ENCODE results near the gene KRTAP5-1.
A peak's percentile ranks its signal among the peaks of the same experiment; 100 is the strongest.

KRTAP5-1 gene

DNA sequence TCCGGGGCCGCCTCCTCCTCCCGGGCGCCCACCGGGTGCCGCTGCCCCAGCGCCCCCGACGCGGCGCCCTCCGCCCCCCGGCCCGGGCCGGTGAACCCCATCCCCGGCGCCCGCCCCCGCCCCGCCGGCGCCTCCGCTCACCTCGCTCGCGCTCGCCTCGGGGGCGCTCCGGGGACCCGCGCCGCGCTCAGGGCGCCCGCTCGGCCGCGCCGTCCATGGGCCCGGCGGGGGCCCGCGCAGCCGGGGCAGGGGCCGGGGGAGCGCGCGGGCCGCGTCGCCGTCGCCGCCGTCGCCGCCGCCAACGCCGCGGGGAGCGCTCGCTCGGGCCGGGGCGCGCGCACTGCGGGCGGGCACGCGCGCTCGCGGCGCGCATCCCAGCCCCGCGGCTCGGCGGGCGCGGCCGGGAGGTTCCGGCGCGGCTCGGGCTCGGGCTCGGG lies 13.3 kb downstream of the KRTAP5-1 start:
- no peak for DNase-seq (ENCODE audit: low read depth)

DNA sequence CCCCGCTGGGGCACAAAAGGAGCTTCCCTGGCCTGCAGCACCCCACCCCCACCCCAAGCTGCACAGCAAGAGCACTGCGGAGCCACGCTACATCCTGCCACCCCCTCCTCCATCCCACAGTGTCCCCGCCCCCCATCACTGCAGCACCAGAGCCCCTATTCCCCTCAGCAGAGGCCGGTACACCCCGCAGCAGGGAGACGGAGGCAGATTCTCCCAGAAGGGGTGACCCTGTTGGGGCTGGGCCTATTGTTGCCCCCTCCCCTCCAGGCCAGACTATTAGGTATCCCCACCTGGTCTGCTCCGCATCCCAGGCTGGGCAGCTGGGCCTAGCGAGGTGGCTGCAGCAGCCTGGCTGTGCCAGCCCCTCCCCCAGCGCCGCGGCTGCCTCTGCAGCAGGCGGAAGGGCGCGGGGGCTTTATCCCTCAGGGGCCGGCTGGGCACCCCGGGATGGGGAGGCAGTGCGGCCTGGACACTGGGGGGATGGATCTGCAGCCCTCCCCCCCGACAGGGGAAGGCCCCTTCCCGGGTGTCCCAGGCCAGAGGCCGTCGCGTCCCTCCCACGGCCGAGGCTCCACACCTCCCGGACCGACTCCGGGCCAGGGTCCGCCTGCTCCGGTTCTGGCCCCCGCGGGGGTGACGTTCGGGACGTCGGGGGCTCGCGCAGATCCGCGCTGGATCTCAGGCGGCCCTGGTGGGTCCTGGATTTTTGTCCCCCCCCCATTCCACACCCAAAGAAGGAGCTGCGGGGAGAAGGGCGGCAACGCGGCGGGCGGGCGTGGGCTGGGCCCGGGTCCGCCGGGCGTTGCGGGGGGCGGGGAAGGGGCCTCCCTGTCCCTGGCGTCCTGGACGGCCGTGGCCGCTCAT lies 14.0 kb downstream of the KRTAP5-1 start:
- peak; percentile 51 for DNase-seq (ENCODE audit: low read depth)

DNA sequence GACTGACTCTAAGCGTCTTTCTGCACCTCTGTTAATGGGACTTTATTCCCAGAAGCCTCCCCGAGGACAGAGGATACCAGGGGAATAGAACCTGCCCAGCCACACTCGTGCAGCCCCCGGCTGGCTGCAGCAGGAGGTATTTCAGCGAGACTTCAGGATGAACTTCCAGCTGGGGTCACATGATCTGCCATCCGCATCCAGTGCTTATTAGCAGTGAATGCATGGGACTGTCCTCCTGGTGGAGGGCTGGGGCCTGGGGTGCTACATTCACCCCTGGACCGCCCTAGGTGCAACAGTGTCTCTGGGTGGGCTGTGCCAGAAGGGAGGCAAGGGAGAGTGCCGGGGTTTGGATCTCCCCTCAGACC lies 14.6 kb downstream of the KRTAP5-1 start:
- DNase-seq (ENCODE audit: low read depth): no peak

DNA sequence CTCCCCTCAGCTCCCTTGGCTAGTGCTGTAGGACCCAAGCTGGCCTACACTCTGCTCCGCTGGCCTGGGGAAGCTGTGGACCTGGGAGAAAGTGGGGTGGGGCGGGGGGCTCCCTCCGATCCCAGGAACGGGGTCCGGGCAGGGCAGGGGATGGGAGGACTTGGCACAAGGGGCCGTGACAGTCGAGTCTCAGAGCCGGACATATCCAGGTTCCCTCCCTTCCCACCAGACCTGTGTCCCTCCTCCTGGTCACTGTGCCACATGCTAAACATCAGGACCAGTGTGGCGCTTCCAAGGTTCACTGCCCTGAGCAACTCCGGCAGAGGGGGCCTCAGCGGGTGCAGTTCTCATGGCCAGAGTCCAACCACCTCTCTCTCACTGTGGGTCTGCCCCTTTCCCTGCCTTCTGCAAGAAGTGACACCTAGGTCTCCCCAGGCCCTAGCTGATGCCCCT lies 15.1 kb downstream of the KRTAP5-1 start:
- DNase-seq (ENCODE audit: low read depth): no peak

DNA sequence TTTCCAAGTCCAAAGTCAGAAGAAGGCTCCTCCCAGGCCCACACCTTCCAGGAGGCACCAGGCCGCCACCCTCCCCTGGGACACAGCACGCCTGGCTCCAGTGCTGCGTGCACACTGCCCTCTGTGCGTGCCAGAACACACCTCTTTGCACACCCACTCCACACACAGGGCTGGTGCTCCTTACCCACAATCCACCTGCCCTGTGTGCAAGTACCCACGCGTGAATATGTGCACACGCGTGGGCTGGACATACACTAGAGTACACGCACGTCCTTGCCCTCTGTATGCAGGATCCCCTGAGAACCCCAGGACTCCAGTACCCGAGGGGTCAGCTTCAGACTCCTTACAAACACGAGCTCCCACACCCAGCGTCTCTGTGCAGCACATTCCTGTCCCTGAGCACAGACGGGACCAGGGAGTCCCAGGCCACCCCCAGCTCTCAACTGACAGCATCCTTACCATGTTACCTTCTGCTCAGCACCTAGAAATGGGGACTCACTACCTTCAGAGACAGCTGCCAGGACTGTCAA lies 15.8 kb downstream of the KRTAP5-1 start:
- no peak for DNase-seq (ENCODE audit: low read depth)

DNA sequence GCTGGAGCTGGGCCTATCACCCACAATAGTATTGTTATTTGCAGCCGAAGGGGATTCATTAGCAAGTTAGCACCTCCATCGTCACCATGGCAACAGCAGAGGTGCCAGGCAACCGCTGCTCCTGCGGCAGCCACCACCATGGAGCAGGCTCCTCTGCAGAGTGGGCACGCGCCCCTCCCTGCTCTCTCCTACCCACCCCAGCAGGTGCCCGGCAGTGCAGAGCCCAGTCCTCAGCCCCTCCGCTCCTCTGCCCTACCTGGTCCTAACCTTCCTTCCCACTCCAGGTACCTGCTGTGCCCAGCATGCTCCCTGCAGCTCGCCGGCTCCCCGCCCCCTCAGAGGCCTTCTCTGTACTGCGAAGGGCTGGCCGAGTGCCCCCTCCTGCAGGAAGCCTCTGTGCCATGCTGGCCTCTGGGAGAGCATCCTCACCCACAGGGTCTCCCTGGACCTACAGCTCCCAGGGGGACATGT lies 16.6 kb downstream of the KRTAP5-1 start:
- DNase-seq (ENCODE audit: low read depth): no peak

DNA sequence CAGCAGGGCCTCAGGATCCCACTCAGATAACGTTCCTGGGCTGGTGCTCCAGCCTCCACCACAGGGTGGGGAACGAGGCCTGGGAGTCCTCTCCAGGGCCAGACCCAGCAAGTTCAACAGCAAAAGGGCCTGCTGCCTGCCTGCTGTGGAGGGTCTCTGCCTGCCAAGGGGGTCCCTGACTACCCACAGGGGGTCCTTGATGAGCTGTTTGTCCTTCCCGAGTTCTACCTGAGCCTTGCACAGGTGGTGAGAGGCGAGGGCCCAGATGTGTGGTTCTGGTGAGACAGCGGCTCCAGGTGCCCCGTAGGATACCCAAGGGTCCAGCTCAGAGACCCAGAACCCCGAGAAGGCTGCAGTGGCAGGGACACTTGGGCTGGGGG lies 17.4 kb downstream of the KRTAP5-1 start:
- DNase-seq (ENCODE audit: low read depth): no peak

DNA sequence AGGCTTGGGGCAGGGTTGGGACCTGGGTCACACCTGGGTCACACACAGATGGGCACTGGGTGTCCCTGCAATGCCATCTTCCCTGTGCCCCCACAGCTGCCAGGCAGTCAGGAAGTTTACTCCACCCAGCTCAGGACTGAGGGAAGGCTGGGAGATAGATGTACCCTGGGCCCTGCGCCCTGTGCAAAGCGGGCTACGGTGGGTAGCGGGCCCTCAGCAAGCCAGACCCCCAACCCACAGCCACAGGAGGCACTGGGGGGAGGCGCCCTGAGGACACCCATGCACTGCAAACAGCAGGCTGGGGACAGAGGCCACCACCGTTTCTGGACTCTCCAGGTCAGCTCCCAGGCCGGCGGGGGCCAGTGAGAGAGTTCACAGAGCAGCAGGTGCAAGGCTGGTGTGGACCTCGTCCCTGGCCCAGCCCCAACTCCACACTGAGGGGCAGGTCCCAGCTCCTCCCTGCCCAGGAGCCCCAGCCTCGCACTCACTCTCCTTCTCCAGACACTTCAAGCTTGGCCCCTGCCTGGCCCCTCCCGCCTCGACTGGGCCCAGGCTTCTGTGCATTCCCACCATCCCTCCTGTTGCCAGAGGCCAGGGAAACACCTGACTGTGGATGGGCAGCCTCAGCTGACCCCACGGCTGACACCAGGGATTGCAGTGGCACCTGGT lies 17.9 kb downstream of the KRTAP5-1 start:
- no peak for DNase-seq (ENCODE audit: low read depth)

DNA sequence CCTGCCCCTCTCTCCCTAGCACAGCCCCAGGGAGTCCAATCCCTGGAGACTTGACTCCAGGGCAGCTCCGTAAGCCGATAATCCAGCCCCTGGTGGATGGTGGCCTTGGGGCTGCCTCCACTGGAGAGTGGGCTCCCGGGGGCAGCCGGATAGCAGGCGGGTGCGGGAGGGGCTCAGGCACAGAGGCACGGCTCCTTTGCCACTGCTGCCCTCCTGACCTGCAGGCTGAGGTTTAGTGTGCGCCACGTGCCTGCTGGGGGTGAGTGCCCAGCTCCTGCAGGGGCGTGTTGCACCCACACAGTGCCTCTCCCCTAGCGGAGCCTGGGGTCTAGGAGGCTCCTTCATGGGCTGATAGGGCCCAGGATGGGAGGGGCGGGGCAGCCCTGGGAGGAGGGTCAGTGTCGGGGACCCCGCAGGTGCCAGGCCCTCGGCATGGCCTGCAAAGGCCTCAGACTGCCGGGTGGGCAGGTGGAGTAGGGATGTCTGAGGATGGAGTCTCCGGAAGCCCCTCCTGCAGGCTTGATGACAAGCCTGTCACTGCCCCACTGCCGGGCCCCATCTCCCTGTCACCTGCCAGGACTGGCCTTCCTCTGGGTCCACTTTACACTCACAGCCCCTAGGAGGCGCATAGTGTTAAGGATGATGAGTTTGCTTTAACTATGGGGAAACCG lies 18.6 kb downstream of the KRTAP5-1 start:
- DNase-seq (ENCODE audit: low read depth): no peak

DNA sequence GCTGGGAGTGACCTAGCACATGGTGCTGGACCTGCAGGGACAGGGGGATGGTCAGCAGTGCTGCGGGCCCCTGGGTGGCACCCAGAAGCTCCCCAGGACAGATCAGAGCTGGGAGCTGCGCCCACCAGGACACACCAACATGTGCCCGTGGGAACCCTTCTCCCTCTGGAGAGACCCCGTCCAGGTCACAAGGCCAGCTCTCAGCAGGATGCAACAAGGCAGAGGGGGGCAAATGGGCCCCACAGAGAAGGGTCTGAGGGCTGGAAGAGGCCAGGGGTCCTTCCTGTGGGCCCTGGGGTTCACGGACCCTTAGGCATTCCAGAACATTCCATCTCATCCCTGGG lies 19.2 kb downstream of the KRTAP5-1 start:
- no peak for DNase-seq (ENCODE audit: low read depth)

DNA sequence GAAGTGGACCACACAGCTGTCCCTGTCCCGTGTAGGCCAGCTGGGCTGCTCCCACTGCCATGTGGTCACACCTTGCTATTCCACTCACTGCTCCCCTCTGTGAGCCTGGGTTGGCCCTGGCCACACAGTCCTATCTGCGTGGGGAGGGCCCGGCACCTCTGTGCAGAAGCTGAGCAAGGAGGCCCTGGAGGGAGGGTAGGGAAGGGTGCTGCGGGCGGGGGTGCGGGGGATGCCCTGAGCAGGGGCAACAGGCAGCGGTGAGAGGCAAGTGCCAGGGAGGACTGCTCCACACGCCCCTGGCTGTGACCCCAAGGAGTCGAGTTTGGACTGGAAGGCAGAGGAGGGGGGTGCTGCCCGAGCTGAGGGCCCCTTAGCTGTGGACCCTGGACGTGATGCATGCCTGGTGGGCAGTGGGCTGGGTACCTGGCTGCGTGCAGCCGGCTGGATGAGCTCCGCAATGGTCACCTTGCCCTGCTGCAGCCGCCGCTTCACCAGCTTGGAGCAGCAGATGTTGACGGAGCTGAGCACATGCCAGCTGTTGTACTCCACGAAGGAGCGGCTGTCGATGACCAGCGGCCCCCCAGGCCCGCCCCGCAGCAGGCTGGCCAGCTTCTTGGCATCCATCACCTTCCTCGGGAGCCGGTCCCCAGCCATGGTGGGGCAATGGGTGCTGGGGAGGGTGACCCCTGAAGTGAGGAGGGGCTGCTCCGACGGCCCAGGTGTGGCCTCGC lies 19.7 kb downstream of the KRTAP5-1 start:
- DNase-seq (ENCODE audit: low read depth): no peak

DNA sequence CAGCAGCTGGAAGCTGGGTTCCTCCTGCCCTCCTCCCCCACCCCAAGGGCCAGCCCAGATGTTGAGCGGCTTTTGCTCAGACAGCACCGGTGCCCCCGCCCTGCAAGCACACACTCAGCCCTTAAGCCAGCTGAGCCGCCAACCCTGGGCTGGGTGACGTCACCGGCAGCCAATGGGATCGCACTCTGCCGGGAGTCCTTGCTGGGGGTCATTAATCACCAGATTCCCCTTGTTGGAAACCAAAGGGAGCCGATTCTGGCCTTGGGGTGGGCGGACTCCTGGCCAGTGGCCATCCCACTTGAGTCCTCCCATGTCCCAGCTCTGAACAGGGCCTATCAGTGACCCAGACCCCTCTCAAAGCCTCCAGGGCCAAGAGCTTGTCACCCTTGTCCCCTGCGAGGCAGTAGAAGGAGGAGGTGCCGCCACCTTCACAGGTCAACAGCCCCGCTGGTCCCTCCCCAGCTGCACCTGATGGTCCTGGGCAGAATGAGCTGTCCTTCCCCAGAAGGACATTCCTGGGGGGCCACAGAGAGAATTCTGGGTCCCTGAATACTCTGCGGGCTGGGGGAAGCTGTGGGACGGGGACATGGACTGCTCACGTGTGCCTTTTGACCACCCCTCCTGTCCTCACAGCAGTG lies 20.4 kb downstream of the KRTAP5-1 start:
- peak; percentile 95 for DNase-seq (ENCODE audit: low read depth)

DNA sequence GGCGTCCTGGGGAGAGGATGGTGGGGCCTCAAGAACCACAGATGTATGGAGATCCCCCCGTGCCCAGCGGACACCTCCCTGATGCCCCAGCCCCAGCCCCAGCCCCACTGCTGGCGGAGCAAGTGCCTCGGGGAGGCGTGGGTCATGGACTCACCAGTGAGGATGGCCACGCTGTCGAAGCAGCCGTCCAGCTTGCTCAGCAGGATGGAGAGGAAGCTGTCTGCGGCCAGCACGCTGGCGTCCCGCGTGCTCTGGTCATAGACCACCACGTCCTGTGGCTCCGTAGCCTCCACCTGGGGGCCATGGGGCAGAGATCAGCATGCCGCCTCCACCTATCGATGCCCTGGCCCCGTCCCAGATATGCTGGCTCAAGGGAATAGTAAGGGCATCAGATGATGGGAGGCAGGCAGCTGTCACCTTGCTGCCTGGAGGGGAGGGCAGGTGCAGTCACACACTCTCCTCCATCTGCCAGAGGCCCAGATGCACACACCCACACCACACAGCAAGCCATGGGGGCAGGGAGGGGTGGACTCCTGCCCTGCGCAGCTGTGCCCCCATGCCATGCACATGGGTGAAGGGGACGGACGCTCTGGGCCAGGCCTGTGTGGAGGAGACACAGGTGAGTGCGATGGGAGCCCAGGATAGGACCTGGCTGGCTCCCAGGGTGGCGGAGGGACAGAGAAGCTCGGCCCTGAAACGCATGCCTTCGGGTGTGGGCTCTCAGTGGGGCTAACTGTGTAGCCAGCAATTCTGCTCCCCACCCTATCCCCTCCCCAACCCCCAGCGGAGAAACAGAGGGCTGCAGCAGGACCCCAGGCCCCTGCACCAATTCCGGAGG lies 21.2 kb downstream of the KRTAP5-1 start:
- no peak for DNase-seq (ENCODE audit: low read depth)

DNA sequence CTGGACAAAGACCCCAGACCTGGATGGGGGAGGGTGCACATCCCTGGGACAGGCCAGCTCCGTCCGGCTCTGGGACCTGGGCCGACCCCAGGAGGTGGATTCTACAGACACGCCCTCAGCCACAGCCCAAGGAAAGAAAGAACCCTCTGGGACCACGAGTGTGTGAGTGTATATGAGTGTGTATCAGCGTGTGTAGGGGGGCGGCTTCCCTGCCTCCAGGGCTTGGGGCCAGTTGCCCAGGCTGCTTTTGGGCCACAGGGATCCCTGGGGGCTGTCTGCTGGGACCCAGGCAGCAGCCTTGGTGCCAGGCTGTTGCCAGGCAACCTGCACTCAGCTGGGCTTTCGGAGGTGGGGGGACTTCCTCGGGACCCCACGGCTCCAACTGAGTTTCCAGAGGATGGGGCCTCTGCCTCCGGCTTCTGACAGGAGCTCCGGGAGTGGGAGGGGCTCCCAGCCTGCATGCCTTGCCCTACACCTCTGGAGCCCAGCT lies 21.9 kb downstream of the KRTAP5-1 start:
- no peak for DNase-seq (ENCODE audit: low read depth)

DNA sequence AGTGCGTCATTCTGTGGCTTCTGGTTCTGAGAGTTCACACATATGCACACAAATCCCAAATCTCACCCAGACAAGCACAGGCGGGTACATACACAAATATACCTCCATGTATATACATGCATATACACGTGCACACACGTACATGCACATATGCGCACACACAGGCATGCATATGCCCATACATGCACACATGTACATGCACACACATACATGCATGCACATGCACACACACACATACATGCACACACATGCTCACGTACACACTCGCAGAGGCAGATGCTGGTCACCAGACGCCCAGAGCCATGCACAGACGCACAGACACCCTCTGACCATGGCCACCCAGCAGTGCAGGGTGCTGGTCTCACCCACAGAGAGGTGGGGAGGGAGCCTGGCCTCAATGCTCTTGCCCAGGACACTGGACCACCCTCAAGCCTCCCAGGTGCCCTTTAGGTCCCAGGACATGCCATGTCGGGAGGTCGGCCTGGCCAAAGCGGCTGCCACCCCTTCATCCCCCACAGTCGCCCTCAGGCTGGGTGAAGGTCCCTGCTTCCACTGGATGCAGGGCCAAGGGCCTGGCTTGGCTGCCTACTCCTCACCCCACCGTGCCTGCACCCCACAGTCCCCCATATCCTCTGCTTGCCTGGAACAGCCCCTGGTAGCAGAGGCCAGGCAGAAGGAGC lies 22.5 kb downstream of the KRTAP5-1 start:
- DNase-seq (ENCODE audit: low read depth): no peak

DNA sequence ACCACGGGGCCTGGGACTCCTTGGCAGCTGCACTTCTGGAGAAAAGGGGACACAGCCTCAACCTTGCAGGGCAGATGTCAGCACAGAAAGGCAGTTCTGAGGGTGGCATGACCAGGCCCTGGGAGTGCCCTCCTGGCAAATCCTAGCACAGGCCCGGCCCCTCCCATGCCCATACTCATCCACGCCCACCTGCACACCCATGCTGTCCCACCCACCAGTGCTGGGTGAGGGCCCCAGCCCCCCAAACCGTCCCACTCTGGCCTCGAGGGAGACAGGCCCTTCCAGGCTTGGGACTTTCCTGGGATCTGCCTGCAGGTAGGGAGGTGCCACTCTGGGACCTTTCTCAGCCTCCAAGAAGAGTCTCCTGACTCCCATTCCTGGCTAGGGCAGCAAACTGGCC lies 23.1 kb downstream of the KRTAP5-1 start:
- DNase-seq (ENCODE audit: low read depth): no peak

DNA sequence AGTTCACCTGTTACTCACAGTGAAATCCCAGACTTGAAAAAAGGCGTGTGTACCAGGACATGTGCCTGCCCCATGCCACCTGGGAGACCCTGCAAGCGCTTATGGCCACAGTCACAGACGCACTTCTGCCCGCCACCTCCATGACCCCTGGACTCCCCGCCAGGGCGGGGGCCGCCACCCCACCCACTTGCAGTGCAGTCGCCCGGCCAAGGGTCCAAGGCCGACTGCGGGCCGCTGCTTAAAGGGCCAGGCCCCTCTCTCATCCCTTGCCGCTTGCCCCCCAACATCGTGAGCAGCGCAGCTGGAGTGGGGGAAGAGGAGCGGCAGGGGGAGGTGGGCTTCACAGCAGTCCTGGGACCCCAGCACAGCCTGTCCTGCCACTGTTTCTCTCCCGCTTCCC lies 23.8 kb downstream of the KRTAP5-1 start:
- no peak for DNase-seq (ENCODE audit: low read depth)

DNA sequence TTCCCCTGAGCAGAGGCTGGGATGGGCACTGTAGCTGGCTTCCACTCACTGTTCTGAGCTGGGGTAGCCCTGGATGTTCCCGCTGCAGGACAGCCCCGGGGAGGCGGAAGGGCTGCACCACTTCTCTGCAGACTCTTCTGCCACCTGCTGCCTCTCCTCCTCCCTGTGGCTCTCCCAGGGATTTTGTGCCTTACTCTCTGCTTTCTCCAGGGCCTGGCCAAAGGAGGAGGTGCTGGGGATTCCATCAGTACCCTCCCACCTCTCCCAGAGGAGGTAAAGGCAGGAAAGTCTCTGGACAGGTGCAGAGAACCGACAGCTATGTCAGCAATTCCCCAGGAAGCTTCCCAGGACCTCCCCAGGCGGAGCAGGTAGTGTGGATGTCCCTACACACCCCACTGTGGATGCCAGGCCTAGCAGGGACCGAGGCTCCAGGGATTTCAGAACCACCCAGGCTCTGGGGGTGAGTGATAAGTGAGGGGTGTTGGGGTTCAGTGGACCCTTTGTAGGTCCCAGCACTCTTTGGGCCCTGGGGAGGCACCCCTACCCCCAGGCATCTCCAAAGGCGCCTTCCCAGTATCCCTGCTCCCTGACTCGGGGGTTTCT lies 24.3 kb downstream of the KRTAP5-1 start:
- no peak for DNase-seq (ENCODE audit: low read depth)

DNA sequence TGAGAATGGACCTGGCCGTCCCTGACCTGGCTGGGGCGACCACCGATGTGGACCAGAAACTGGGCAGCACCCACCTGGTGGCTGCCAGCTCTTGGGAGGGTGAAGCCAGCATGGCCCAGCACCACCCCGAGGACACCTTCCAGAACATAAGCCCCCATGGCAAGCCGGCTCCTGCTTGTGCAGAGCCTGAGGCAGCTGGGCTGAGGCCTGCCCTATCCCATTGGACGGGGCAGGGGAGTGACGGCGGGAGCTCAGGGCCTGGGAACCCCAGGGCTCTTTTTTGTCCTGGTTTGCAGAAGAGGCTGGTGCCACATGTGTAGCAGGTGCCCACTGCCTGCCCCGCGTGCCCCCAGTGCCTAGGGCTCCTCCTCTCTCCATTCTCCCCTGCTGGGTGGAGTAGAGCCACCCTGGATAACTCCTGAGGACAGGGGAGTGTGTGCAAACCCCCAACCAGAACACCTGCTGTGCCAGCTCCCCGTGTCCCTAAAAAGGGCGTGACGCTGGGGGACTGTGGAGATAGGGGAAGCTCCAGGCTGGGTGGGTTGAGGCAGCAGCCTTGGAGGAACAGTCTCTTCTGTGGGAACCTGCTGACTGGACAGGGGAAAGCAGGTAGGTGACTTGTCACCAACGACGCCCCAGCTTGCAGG lies 25.0 kb downstream of the KRTAP5-1 start:
- DNase-seq (ENCODE audit: low read depth): no peak
